Mononuclear cell (primary cell): ENCODE data around the gene KAT2B. TPM values are rescaled to one million over a fixed set of nuclear protein-coding genes. Genes with fewer than 3 reads are reported as not detected.
"Not testable (repeated sequence)": the region's sequence is repeated elsewhere in the genome, so short reads cannot be mapped to it uniquely, and the experiment has no call there.

ENCODE experiments used
- H3K27me3 ChIP-seq: 2 replicates; pipeline ENCODE4 v1.6.0; 2011; ENCODE audit warnings: low read length, control low read depth; ENCODE audit not compliant: insufficient read depth
- H3K4me1 ChIP-seq: 2 replicates; pipeline ENCODE4 v1.5.1; 2011; ENCODE audit warnings: mild to moderate bottlenecking, low read length, control low read depth; ENCODE audit not compliant: insufficient read depth
- H3K4me3 ChIP-seq: 2 replicates; pipeline ENCODE4 v1.5.1; 2011; ENCODE audit warnings: mild to moderate bottlenecking, low read length, moderate library complexity
- H3K9me3 ChIP-seq: 2 replicates; pipeline ENCODE4 v1.5.1; 2011; ENCODE audit warnings: low read depth, mild to moderate bottlenecking, control low read depth, low read length
- total RNA-seq: library from RNA; depleted of rRNA; stranded (reverse); fragments of >200 nt; gene quantifications from one replicate; pipeline ENCODE4 v1.2.3, GENCODE V29; 2012

Gene KAT2B
- 31.1 TPM for total RNA-seq

- peaks cover 48% of the 10 kb centered on the region for H3K4me1 ChIP-seq
- H3K9me3 ChIP-seq = no peaks in the 10 kb centered on the region
- H3K27me3 ChIP-seq = no peaks in the 10 kb centered on the region
- peak within 1 kb of the TSS; percentile 92 for H3K4me3 ChIP-seq
These were observed at the start of gene KAT2B for GRCh38 chr3:20039765-20040547. KAT2B (plus strand) TSS chr3:20040446; CDS start chr3:20040478, 32 bp downstream.

DNA sequence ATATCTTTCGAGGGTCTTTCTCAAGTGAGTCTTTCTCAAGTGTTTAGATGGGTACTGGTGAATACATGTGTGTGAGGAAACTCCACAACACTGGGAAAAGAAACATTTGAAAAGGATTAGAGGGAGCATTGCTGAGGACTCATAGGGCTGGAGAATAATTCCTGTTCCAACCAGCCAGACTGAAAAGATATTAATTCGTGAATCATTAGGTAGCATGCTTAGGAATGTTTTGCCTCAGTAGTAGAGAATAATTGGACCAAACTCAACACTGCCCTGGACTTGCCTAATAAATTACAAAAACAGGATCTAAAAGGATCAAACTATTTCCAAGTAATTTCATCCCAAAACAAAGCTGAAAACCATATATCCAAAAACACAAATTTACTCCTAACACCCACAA, 45.5 kb upstream of the KAT2B start:
- Histone ChIP-seq H3K9me3 (no peaks in the 10 kb centered on the region), H3K27me3 (no peaks in the 10 kb centered on the region), H3K4me3 (no peak overlapping the region), H3K4me1 (no peaks in the 10 kb centered on the region)

DNA sequence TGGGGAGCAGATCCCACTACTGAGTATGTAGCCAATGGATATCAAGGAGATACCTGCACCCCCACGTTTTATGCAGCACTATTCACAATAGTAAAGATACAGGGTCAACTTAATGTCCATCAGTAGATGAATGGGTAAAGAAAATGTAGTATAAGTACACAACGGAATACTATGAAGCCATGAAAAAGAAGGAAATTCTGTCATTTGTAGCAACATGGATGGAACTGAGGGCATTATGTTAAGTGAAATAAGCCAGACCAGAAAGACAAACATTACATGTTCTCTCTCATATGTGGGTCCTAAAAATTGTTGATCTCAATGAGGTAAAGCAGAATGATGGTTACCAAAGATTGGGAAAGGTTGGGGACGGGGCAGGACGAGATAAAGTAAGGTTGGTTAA, 42.7 kb upstream of the KAT2B start:
- Histone ChIP-seq H3K9me3 (no peaks in the 10 kb centered on the region), H3K4me3 (no peak overlapping the region), H3K27me3 (no peaks in the 10 kb centered on the region), H3K4me1 (no peaks in the 10 kb centered on the region)

DNA sequence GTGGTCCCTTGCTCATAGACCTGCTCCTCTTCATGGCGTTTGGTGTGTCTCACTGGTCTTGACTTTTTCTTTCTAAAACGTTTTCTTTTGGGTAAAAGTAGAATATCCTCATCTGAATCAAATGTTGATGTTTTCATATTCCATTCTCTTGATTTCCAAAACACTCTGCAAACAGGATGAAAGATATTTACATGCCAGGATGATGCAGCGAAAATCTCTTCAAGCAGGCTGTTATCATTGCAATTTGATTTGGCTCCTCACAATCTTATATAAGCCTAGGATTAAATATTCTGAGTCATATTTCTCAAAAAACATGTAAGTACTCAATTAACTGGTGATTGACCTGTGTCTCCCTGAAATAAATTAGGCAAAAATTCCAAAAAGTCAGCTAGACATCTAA, 38.3 kb upstream of the KAT2B start:
- Histone ChIP-seq H3K27me3 (no peaks in the 10 kb centered on the region), H3K4me1 (no peaks in the 10 kb centered on the region), H3K9me3 (no peaks in the 10 kb centered on the region), H3K4me3 (no peak overlapping the region)

DNA sequence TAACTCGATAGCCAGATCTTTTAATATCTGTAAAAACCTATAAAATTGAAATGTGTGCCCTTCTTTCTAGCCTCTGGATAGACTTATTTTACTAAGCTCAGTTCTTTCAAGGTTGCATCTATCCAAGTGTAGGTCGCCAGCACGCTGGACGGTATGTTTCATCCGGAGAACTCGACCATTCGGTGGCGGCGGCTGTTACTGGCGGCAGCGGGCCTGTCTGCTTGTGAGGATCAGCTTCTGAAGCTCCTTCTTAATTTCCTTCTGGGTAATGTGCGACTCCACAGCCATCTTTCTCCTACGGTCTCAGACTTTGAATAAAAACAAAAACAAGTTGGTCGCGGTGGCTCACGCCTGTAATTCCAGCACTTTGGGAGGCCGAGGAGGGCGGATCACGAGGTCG, 32.3 kb upstream of the KAT2B start:
- Histone ChIP-seq H3K9me3 (no peaks in the 10 kb centered on the region), H3K4me3 (no peak overlapping the region)

DNA sequence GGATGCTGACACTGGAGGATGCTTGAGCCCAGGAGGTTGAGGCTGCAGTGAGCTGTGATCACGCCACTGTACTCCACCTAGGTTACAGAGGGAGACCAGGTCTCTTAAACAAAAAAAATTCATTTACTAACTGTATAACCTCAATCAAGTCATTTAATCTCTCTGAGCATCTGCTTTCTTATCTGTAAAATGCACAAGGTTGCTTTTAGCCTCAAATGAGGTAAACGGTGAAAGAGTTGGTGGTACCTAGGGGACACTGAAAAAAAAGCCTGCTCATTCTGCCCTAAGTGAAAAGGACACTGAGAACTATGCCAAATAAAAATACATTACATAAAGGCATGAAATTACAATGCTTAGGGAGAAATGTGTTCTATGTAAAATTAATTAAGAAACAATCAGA, 31.6 kb upstream of the KAT2B start:
- Histone ChIP-seq H3K4me3 (no peak overlapping the region), H3K9me3 (no peaks in the 10 kb centered on the region), H3K27me3 (no peaks in the 10 kb centered on the region)

More for the DNA sequence above, 32.3 kb upstream of the KAT2B start:
- no peaks in the 10 kb centered on the region for H3K27me3 ChIP-seq
- H3K4me1 ChIP-seq = no peaks in the 10 kb centered on the region

GRCh38 chr3:20012164-20012563, 28.1 kb upstream of the KAT2B start, which contains the start of gene PP2D1:
PP2D1 (minus strand) TSS chr3:20012264; CDS start chr3:20012072, 192 bp downstream.
- Histone ChIP-seq H3K27me3 (no peaks in the 10 kb centered on the region), H3K4me3 (no peak within 1 kb of the TSS), H3K4me1 (no peaks in the 10 kb centered on the region), H3K9me3 (no peaks in the 10 kb centered on the region)

More for the DNA sequence above, 31.6 kb upstream of the KAT2B start:
- no peaks in the 10 kb centered on the region for H3K4me1 ChIP-seq

DNA sequence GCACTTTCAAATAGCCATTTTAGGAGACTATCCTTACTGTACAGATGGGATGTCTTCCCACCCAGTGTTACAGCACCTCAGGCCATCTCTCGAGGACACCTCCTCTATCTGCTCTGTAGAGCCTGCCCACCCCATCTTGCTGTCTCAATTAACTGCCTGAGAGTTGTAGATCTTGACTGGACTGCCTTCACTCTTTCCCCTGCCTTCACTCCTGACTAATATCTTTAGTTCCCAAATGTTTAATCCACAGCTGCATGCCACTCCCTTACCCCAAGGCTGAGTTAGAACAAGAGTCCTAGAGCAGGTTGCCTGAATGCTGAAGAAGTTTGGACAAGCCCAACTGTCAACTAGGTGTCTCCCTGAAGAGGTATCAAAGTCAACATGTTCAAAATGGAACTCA, 26.9 kb upstream of the KAT2B start:
- no peaks in the 10 kb centered on the region for H3K4me1 ChIP-seq

DNA sequence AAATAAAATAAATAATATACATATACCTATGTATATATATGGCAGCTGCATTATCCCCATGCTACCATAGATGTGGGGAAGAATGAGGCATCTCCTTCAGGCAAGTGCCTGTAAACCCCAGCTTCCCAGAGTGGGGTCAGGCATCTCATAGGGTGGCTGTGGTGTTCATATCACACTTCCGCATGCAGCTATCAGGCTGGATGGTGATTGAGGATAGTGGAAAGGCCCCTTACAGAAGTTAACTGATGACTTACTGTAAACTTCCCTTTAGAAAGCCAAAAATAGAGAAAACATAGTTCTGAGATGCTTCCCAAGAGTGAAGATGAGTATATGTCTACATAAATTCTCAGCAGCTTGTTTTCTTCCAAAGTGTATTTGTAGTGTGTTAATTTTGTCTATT, 24.7 kb upstream of the KAT2B start:
- Histone ChIP-seq H3K9me3 (no peaks in the 10 kb centered on the region), H3K27me3 (no peaks in the 10 kb centered on the region), H3K4me1 (no peaks in the 10 kb centered on the region), H3K4me3 (no peak overlapping the region)

More for the DNA sequence above, 26.9 kb upstream of the KAT2B start:
- Histone ChIP-seq H3K27me3 (no peaks in the 10 kb centered on the region), H3K4me3 (no peak overlapping the region), H3K9me3 (no peaks in the 10 kb centered on the region)

DNA sequence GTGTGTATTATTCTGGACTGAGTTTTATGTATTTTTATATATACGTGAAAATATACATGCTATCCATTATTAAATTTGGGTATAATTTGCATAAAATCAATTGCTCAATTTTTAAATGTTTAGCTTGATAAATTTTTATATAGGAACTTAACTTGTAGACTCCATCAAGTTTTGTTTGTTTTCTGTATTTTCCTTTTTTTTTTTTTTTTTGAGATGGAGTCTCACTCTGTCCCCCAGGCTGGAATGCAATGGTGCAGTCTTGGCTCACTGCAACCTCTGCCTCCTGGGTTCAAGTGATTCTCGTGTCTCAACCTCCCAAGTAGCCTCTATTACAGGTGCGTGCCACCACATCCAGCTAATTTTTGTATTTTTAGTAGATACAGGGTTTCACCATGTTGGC, 24.2 kb upstream of the KAT2B start:
- H3K4me3 ChIP-seq, H3K9me3 ChIP-seq, H3K27me3 ChIP-seq, H3K4me1 ChIP-seq: not testable (repeated sequence)

DNA sequence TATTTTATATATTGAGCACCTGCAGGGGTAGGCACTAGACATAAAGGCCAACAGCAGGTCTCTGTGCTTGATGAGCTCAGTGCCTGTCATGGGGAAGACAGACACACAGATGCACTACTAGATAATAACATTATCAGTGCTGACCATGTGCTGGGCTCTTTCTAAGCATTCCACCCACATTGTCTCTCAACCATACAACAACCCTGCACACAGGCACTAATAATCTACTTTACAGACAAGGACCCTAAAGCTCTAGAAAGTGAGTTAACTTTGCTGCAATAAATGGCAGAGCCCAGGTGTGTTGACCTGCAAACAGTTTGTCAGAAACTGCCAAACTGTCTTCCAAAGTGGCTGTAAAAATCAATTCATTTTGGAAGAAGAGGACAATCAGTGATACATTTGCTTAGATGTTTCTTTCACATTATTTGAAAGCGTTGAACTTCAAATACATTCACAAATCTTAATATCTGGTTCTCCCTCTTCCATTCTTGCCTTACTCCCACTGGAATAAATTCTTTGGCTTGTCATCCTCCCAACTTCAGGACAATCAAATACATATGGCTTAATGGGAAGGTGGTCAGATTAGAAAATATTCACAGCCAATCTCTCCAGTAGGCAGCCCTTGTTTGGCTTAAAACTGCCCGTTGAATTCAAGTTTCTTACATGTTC, 17.2 kb upstream of the KAT2B start:
- H3K4me3 ChIP-seq = no peak overlapping the region
- no peaks in the 10 kb centered on the region for H3K27me3 ChIP-seq
- H3K9me3 ChIP-seq = no peaks in the 10 kb centered on the region
- peaks cover 8% of the 10 kb centered on the region for H3K4me1 ChIP-seq

DNA sequence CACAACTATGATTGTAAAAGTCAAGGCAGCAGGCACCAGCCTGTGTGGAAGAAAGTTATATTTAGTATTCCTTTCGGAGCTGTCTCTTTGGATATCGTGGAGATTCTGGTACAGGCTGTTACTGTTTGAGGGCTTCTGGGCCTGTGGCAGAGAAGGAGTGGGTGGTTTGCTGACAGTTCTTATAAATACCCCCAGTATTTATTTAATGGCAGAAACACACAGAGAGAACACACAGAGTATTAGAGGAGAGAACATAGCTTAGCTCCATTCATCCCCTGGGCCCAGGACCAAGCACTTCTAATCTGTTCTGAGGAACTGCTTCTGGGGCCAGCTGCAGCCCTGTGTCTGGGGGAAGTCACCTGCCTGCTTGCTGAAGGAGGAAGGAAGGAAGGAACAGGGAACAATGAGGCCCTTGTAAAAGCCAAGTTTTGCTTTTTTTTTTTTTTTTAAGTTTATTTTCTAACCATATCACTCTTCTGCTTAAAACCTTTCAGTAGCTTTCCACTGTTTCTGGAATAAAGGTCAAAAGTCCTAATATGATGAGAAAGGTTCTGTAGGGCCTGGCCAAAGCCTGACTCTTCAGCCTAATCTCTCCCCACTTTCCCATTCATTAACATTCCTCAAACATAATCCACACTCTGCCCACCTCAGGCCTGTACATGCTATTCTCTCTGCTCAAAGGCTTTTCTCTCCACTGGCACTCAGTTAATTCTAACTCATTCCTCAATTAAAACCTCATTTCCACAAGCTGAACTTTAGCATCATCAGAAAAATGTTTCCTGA, 16.4 kb upstream of the KAT2B start:
- Histone ChIP-seq H3K4me1 (peaks cover 8% of the 10 kb centered on the region), H3K9me3 (no peaks in the 10 kb centered on the region), H3K27me3 (no peaks in the 10 kb centered on the region), H3K4me3 (no peak overlapping the region)

DNA sequence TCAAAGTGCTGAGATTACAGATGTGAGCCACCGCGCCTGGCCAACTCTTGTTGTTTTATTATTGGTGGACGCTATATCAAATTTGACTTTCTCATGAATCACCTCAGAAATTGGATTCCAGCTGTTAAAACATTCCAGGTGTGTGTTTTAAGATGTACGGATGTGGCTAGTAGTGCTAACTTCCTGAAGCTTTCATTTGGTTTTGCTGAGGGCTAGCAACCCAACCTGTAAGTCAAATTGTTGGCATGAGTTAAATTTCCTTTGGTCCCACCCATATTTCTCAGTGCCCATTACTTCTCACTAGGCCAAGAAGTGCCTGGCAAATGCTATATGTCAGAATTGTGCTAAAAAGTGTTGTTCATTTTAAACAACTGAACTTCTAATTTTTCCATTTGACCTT, 13.1 kb upstream of the KAT2B start:
- no peaks in the 10 kb centered on the region for H3K9me3 ChIP-seq
- H3K4me1 ChIP-seq = peaks cover 8% of the 10 kb centered on the region
- no peak overlapping the region for H3K4me3 ChIP-seq
- H3K27me3 ChIP-seq = no peaks in the 10 kb centered on the region

GRCh38 chr3:20028905-20029331, 11.3 kb upstream of the KAT2B start:
- Histone ChIP-seq H3K4me1 (peaks cover 3% of the 10 kb centered on the region), H3K4me3 (no peak overlapping the region), H3K9me3 (no peaks in the 10 kb centered on the region), H3K27me3 (no peaks in the 10 kb centered on the region)

GRCh38 chr3:20031939-20032338, 8.3 kb upstream of the KAT2B start:
- H3K4me3 ChIP-seq, H3K9me3 ChIP-seq, H3K27me3 ChIP-seq, H3K4me1 ChIP-seq: not testable (repeated sequence)
